GM12878 (cell line): ENCODE data around the gene PARD6B. TPM values are rescaled to one million over a fixed set of nuclear protein-coding genes. Genes with fewer than 3 reads are reported as not detected.

Experiments used
- ATAC-seq: fragments of 200-7000 bp; cut with Tn5 transposase; 3 replicates; pipeline ENCODE4 v1.9.1; 2020; ENCODE audit warnings: mild to moderate bottlenecking, moderate library complexity
- BruUV-seq: library from RNA; stranded (reverse); fragments of 400-500 nt; replicated peaks from 2 replicates; lab custom pipeline; 2021; lab: Mats Ljungman, UMichigan
- CTCF ChIA-PET: fragments of 300-600 bp; sonication (Branson Sonifier 250); formaldehyde crosslinking; extraction: SDS; loops from one replicate; lab custom pipeline; 2021; ENCODE audit warnings: inconsistent platforms; lab: Yijun Ruan, JAX
- POLR2A ChIA-PET: fragments of 350-600 bp; formaldehyde crosslinking; extraction: SDS; loops from one replicate; lab custom pipeline; 2021; ENCODE audit warnings: inconsistent platforms; lab: Charles Lee
- RAD21 ChIA-PET: fragments of 300-600 bp; sonication (Branson Sonifier 250); formaldehyde crosslinking; loops from one replicate; lab custom pipeline; 2023; ENCODE audit warnings: antibody characterized with exemption; ENCODE audit not compliant: unreplicated experiment; lab: Charles Lee
- SMC1A ChIA-PET: fragments of 300-600 bp; sonication (Branson Sonifier 250); formaldehyde crosslinking; loops from one replicate; lab custom pipeline; 2023; ENCODE audit not compliant: unreplicated experiment, uncharacterized antibody; lab: Charles Lee
- DNase-seq: peaks from one replicate; pipeline ENCODE4 v3.0.0-alpha.2; 2011; ENCODE audit warnings: low read depth, low spot score
- FAIRE-seq: peaks from 3 replicates; lab custom pipeline; 2011; peaks lifted over from hg19 to GRCh38; lab: Jason Lieb, UNC
- H2AFZ ChIP-seq: 2 replicates; pipeline ENCODE4 v1.6.0; 2011; ENCODE audit warnings: low read depth, low read length, control low read depth; ENCODE audit not compliant: control insufficient read depth
- H3K27ac ChIP-seq: 2 replicates; pipeline ENCODE4 v1.5.1; 2011; ENCODE audit warnings: control low read depth; ENCODE audit not compliant: control insufficient read depth, insufficient read depth
- H3K27me3 ChIP-seq, 2 experiments: replicated peaks in 1 of 2; 2 replicates each; pipeline versions ENCODE4 v1.6.0 to v1.6.1; 2011; ENCODE audit warnings: low read length in 1 of 2; ENCODE audit not compliant: control insufficient read depth in 2 of 2, insufficient read depth in 2 of 2
- H3K36me3 ChIP-seq, 2 experiments: 2 replicates each; pipeline ENCODE4 v1.5.1; 2011; ENCODE audit warnings: low read length in 1 of 2; ENCODE audit not compliant: control insufficient read depth in 2 of 2, insufficient read depth in 2 of 2
- H3K4me1 ChIP-seq: 2 replicates; pipeline ENCODE4 v1.6.1; 2011; ENCODE audit warnings: mild to moderate bottlenecking, low read length, moderate library complexity, mixed read lengths; ENCODE audit not compliant: control insufficient read depth, insufficient read depth
- H3K4me2 ChIP-seq: 2 replicates; pipeline ENCODE4 v1.6.0; 2011; ENCODE audit warnings: control low read depth; ENCODE audit not compliant: control insufficient read depth, insufficient read depth
- H3K4me3 ChIP-seq: fragments of 200-600 bp; sonication (generic); 2 replicates; pipeline ENCODE4 v1.5.1; 2016
- H3K79me2 ChIP-seq: 2 replicates; pipeline ENCODE4 v1.6.0; 2011; ENCODE audit warnings: low read length; ENCODE audit not compliant: control insufficient read depth, insufficient read depth
- H3K9ac ChIP-seq: 2 replicates; pipeline ENCODE4 v1.8.0; 2011; ENCODE audit warnings: low read length, control low read depth, mixed read lengths; ENCODE audit not compliant: control insufficient read depth, insufficient read depth
- H3K9me3 ChIP-seq: replicated peaks from 3 replicates; pipeline ENCODE4 v1.5.1; 2011; ENCODE audit warnings: mild to moderate bottlenecking, low read length; ENCODE audit not compliant: control insufficient read depth, insufficient read depth
- H4K20me1 ChIP-seq: 2 replicates; pipeline ENCODE4 v1.6.0; 2011; ENCODE audit not compliant: control insufficient read depth, insufficient read depth
- BHLHE40 ChIP-seq, 2 experiments: fragments of 450-650 bp in 1 of 2; IDR thresholded peaks; 2 replicates each; pipeline ENCODE4 v1.6.1; 2011 to 2017; ENCODE audit warnings: low read depth in 2 of 2, borderline replicate concordance in 1 of 2, improper control_type of control experiment in 1 of 2, low read length in 1 of 2, mild to moderate bottlenecking in 1 of 2
- CBX3 ChIP-seq: fragments of 200-600 bp; sonication (generic); IDR thresholded peaks from 2 replicates; pipeline ENCODE4 v1.6.1; 2016; ENCODE audit warnings: low read depth, borderline replicate concordance
- CEBPB ChIP-seq, 2 experiments: fragments of 150-350 bp in 1 of 2; IDR thresholded peaks; 2 replicates each; pipeline ENCODE4 v1.6.1; 2012 to 2014; ENCODE audit warnings: low read depth in 2 of 2, low read length in 2 of 2, borderline replicate concordance in 1 of 2, inconsistent platforms in 1 of 2
- CHD4 ChIP-seq: fragments of 200-600 bp; sonication (generic); IDR thresholded peaks from 2 replicates; pipeline ENCODE4 v1.6.1; 2016; ENCODE audit warnings: mild to moderate bottlenecking
- EP300 ChIP-seq, 2 experiments: fragments of 150-350 bp in 1 of 2; IDR thresholded peaks; 2 replicates each; pipeline ENCODE4 v1.6.1; 2011 to 2012; ENCODE audit warnings: low read depth in 2 of 2, low read length in 2 of 2, borderline replicate concordance in 1 of 2, improper control_type of control experiment in 1 of 2, inconsistent platforms in 1 of 2; ENCODE audit not compliant: control insufficient read depth in 1 of 2
- JUNB ChIP-seq: IDR thresholded peaks from 2 replicates; pipeline ENCODE4 v1.6.1; 2016; ENCODE audit warnings: antibody characterized with exemption, mild to moderate bottlenecking
- KAT2A ChIP-seq: conservative IDR thresholded peaks from 2 replicates; pipeline ENCODE4 v1.6.1; 2011; ENCODE audit warnings: low read depth, low read length; ENCODE audit not compliant: control insufficient read depth
- KLF5 ChIP-seq: fragments of 450-650 bp; IDR thresholded peaks from 2 replicates; pipeline ENCODE4 v1.6.1; 2014; ENCODE audit warnings: mild to moderate bottlenecking; ENCODE audit not compliant: partially characterized antibody
- LARP7 ChIP-seq: fragments of 450-650 bp; IDR thresholded peaks from 2 replicates; pipeline ENCODE4 v1.6.1; 2017; ENCODE audit warnings: mild to moderate bottlenecking
- MTA2 ChIP-seq: fragments of 450-650 bp; IDR thresholded peaks from 2 replicates; pipeline ENCODE4 v1.6.1; 2016; ENCODE audit warnings: low read depth, mild to moderate bottlenecking, moderate library complexity
- NR2C2 ChIP-seq: IDR thresholded peaks from 2 replicates; pipeline ENCODE4 v1.6.1; 2011; ENCODE audit warnings: borderline replicate concordance, low read depth; ENCODE audit not compliant: control insufficient read depth, insufficient read length
- NR2F1 ChIP-seq: fragments of 450-650 bp; conservative IDR thresholded peaks from 2 replicates; pipeline ENCODE4 v1.6.1; 2017; ENCODE audit warnings: mild to moderate bottlenecking
- POLR2A ChIP-seq: IDR thresholded peaks from 2 replicates; pipeline ENCODE4 v1.6.1; 2011; ENCODE audit warnings: low read depth, mild to moderate bottlenecking, low read length
- POLR2AphosphoS2 ChIP-seq: IDR thresholded peaks from 2 replicates; pipeline ENCODE4 v1.6.1; 2011; ENCODE audit warnings: low read depth, mild to moderate bottlenecking, low read length, improper control_type of control experiment, moderate library complexity
- RCOR1 ChIP-seq: conservative IDR thresholded peaks from 2 replicates; pipeline ENCODE4 v1.6.1; 2012; ENCODE audit warnings: low read depth, low read length, improper control_type of control experiment
- RUNX3 ChIP-seq: IDR thresholded peaks from 2 replicates; pipeline ENCODE4 v1.6.1; 2012; ENCODE audit warnings: low read length, inconsistent platforms
- SMARCA5 ChIP-seq: fragments of 450-650 bp; IDR thresholded peaks from 2 replicates; pipeline ENCODE4 v1.6.1; 2017; ENCODE audit warnings: mild to moderate bottlenecking
- ZBED1 ChIP-seq: IDR thresholded peaks from 2 replicates; pipeline ENCODE4 v1.6.1; 2016; ENCODE audit warnings: borderline replicate concordance
- ZBTB33 ChIP-seq: fragments of 450-650 bp; IDR thresholded peaks from 2 replicates; pipeline ENCODE4 v1.6.1; 2017; ENCODE audit warnings: mild to moderate bottlenecking
- ZNF207 ChIP-seq: fragments of 450-650 bp; IDR thresholded peaks from 2 replicates; pipeline ENCODE4 v1.6.1; 2014; ENCODE audit warnings: antibody characterized with exemption, mild to moderate bottlenecking, borderline replicate concordance
- ZNF274 ChIP-seq: IDR thresholded peaks from one replicate; pipeline ENCODE4 v1.8.0; 2011; ENCODE audit not compliant: insufficient read length, insufficient read depth
- ZSCAN29 ChIP-seq: fragments of 450-650 bp; IDR thresholded peaks from 2 replicates; pipeline ENCODE4 v1.6.1; 2017; ENCODE audit warnings: mild to moderate bottlenecking, moderate library complexity
- WGBS: methylation state at CpG from one replicate; pipeline ENCODE4 v1.1.6; 2016; ENCODE audit warnings: low lambda C conversion rate; ENCODE audit not compliant: insufficient replicate concordance, insufficient coverage; ENCODE audit errors: missing lambda C conversion rate; 5-methylcytosine and 5-hydroxymethylcytosine counted together
- in situ Hi-C: fragments of 300-500 bp; cut with MboI; formaldehyde crosslinking; loops from 9 replicates; pipeline ENCODE4 v1.14.3; 2018; ENCODE audit warnings: mixed read lengths
- intact Hi-C: fragments of 100-400 bp; cut with micrococcal nuclease; formaldehyde crosslinking; loops from one replicate; pipeline ENCODE4 v1.14.2; 2022; ENCODE audit not compliant: unreplicated experiment
- polyA plus RNA-seq, 11 experiments: library from polyadenylated mRNA; depleted of rRNA in 4 of 11; unstranded in 6 of 11; stranded (reverse) in 5 of 11; fragments of >200 nt; fragmentation: Nextera tagmentation in 4 of 11; fragmentation: Illumina TruSeq in 1 of 11; extraction: Ambion mirVana in 4 of 11; extraction: Trizol in 1 of 11; gene quantifications; 1 replicate in 1 of 11; 2 replicates in 10 of 11; pipeline versions ENCODE4 v1.2.1 to v1.2.3, GENCODE V29; 2011 to 2016; ENCODE audit warnings: inconsistent platforms in 2 of 11, missing spikeins in 2 of 11, low read depth in 1 of 11
- total RNA-seq, 4 experiments: library from RNA; depleted of rRNA in 3 of 4; stranded (reverse); fragments of >200 nt in 3 of 4; fragmentation: Illumina TruSeq in 1 of 4; extraction: Trizol in 1 of 4; gene quantifications; 2 replicates each; pipeline versions ENCODE4 v1.2.1 to v1.2.3, GENCODE V29; 2013 to 2021
- TF ChIP-seq, protein P1 (sequence below): IDR thresholded peaks from 2 replicates; pipeline ENCODE4 v1.6.1; 2011; ENCODE audit warnings: borderline replicate concordance, low read depth, mild to moderate bottlenecking, moderate library complexity, mixed read lengths, low read length; ENCODE audit not compliant: insufficient read depth; ENCODE audit errors: extremely low read length

The PARD6B gene
- total and polyA plus RNA-seq, 10 of the 15 experiments (the other 5 are each of a cell fraction or from before 2014, with no cell fraction given) = 0.57 to 4.7 (median 2.0) TPM

DNA sequence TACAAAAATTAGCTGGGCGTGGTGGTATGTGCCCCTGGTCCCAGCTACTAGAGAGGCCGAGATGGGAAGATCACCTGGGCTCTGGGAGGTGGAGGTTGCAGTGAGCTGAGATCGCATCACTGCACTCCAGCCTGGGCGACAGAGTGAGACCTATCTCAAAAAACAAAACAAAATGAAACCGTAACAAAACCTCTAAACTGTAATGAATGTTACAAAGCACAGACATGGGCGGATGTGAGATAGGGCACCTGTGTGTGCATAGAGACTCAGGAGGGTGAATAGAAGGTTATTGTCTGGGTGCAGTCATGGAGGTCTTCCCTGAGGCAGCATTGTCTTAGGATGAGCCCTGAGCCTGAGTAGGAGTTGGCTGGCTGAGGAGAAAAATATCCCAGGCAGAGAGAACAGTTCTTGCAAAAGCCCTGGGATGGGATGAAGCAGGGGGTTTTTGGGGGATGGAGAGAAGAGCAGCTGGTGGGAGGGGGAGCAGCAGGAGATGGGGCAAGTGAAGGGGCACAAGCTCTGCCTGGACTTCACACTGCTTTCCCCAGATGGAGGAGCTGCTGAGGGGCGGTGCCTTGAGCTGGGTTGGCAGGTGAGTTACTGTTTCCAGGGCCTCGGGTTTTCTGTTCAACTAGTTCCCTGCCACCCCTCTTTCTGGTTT is 68.6 kb downstream of the PARD6B start:
- POLR2A ChIA-PET = interaction anchor here (0.6 to 3.9 kb wide), 10 partner anchors 9 to 299 kb away, joined by 3 to 26 read pairs (median 6); partner anchors contain the start of gene ADNP
- TF ChIP-seq JUNB (no peak), ZNF207 (no peak), ZBTB33 (no peak), KAT2A (no peak), CEBPB (IDR thresholded peaks at IDR 0.05; ENCODE audit: borderline replicate concordance in 1 of 2, low read depth in 2 of 2, low read length in 2 of 2) (no peak), ZBED1 (no peak), LARP7 (no peak), NR2C2 (no peak), RUNX3 (peak; percentile 39), SMARCA5 (peak; percentile 83; the same call in 1 of the 2 replicates), CBX3 (no peak), RCOR1 (no peak), ZNF274 (no peak), POLR2AphosphoS2 (no peak), EP300 (IDR thresholded peaks at IDR 0.05; ENCODE audit: borderline replicate concordance in 1 of 2, control insufficient read depth in 1 of 2, low read depth in 2 of 2, low read length in 2 of 2) (no peak), ZSCAN29 (no peak), POLR2A (no peak), NR2F1 (no peak), BHLHE40 (IDR thresholded peaks at IDR 0.05; ENCODE audit: borderline replicate concordance in 1 of 2, low read depth in 2 of 2, low read length in 1 of 2) (no peak), MTA2 (no peak), KLF5 (no peak), CHD4 (no peak)
- TF ChIP-seq, protein P1, sequence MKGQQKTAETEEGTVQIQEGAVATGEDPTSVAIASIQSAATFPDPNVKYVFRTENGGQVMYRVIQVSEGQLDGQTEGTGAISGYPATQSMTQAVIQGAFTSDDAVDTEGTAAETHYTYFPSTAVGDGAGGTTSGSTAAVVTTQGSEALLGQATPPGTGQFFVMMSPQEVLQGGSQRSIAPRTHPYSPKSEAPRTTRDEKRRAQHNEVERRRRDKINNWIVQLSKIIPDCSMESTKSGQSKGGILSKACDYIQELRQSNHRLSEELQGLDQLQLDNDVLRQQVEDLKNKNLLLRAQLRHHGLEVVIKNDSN = no peak

More for the DNA sequence above, 68.6 kb downstream of the PARD6B start:
- SMC1A ChIA-PET = interaction anchor here (1.0 to 8.7 kb wide), 12 partner anchors 10 to 131 kb away, joined by 3 to 119 read pairs (median 7); partner anchors contain the start of gene ADNP
- CTCF ChIA-PET = interaction anchor here (1.0 to 13.7 kb wide), 8 partner anchors 10 to 128 kb away, joined by 3 to 336 read pairs (median 6); partner anchors contain the start of gene ADNP
- DNase-seq (no peak), FAIRE-seq (no peak), ATAC-seq (peak; percentile 64)
- RAD21 ChIA-PET = interaction anchor here (1.1 to 7.7 kb wide), 10 partner anchors 9 to 187 kb away, joined by 3 to 141 read pairs (median 4); partner anchors contain the start of gene ADNP
- H3K9ac ChIP-seq = peak overlapping the region; percentile 85
- no TSS peak for BruUV-seq
- no peaks in the 10 kb centered on the region for H3K9me3 ChIP-seq
- H3K4me1 ChIP-seq = peaks cover 29% of the 10 kb centered on the region
- H3K27me3 ChIP-seq = no peaks in the 10 kb centered on the region
- 4% methylated on average over 8 of the region's 8 CpGs for WGBS
- no peaks in the 10 kb centered on the region for H4K20me1 ChIP-seq
- peak overlapping the region; percentile 89 for H3K4me2 ChIP-seq
- in situ Hi-C loops (loop anchor here (10.0 to 25.0 kb wide), 2 partner anchors 285 to 1387 kb away; partner anchors contain the start of genes PTPN1 and ZFP64), intact Hi-C loops (no loop called here)
- H3K27ac ChIP-seq = peak overlapping the region; percentile 95
- H3K79me2 ChIP-seq = peaks cover 74% of the 10 kb centered on the region
- H2AFZ ChIP-seq = no peak overlapping the region; the same call in 1 of the 2 replicates
- H3K36me3 ChIP-seq = 0 out of 4 replicates have a peak, but pooled peaks cover 1 to 2% of the 10 kb centered on the region in 2 experiments
- H3K4me3 ChIP-seq = peak overlapping the region; percentile 63
